ENCODE measurements around the gene GARIN5A. TPM values are rescaled to one million over a fixed set of nuclear protein-coding genes. Genes with fewer than 3 reads are reported as not detected.

GARIN5A gene
- total RNA-seq, 1 donor from 2014 or later = 1.9 TPM

GRCh38 chr19:50513746-50514345 lies 37.2 kb upstream of the GARIN5A start, which contains the start of gene ASPDH:
Gene ASPDH (minus strand): TSS chr19:50513913. CDS start chr19:50513823, 90 bp downstream.
- DNase-seq (ENCODE audit: extremely low spot score, unreplicated experiment) = no peak
- Mint-ChIP-seq H3K4me1 (ENCODE audit: unreplicated experiment) (peaks cover 13% of the 10 kb centered on the region), H3K27me3 (peaks cover 3% of the 10 kb centered on the region), H3K36me3 (no peaks in the 10 kb centered on the region), H3K4me3 (peak within 1 kb of the TSS; percentile 72), H3K9me3 (no peaks in the 10 kb centered on the region), H3K27ac (no peak within 1 kb of the TSS)
- TF ChIP-seq, protein P1, sequence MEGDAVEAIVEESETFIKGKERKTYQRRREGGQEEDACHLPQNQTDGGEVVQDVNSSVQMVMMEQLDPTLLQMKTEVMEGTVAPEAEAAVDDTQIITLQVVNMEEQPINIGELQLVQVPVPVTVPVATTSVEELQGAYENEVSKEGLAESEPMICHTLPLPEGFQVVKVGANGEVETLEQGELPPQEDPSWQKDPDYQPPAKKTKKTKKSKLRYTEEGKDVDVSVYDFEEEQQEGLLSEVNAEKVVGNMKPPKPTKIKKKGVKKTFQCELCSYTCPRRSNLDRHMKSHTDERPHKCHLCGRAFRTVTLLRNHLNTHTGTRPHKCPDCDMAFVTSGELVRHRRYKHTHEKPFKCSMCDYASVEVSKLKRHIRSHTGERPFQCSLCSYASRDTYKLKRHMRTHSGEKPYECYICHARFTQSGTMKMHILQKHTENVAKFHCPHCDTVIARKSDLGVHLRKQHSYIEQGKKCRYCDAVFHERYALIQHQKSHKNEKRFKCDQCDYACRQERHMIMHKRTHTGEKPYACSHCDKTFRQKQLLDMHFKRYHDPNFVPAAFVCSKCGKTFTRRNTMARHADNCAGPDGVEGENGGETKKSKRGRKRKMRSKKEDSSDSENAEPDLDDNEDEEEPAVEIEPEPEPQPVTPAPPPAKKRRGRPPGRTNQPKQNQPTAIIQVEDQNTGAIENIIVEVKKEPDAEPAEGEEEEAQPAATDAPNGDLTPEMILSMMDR (conservative IDR thresholded peaks at IDR 0.05) = no peak

GRCh38 chr19:50512999-50513745 lies 36.5 kb upstream of the GARIN5A start:
- H3K27ac Mint-ChIP-seq = no peak overlapping the region
- no peaks in the 10 kb centered on the region for H3K9me3 Mint-ChIP-seq
- no peak for DNase-seq (ENCODE audit: extremely low spot score, unreplicated experiment)
- H3K4me3 Mint-ChIP-seq = peak overlapping the region; percentile 72
- H3K4me1 Mint-ChIP-seq (ENCODE audit: unreplicated experiment) = peaks cover 18% of the 10 kb centered on the region
- peaks cover 3% of the 10 kb centered on the region for H3K27me3 Mint-ChIP-seq
- H3K36me3 Mint-ChIP-seq = no peaks in the 10 kb centered on the region
- TF ChIP-seq, protein P1 (conservative IDR thresholded peaks at IDR 0.05) = no peak

DNA sequence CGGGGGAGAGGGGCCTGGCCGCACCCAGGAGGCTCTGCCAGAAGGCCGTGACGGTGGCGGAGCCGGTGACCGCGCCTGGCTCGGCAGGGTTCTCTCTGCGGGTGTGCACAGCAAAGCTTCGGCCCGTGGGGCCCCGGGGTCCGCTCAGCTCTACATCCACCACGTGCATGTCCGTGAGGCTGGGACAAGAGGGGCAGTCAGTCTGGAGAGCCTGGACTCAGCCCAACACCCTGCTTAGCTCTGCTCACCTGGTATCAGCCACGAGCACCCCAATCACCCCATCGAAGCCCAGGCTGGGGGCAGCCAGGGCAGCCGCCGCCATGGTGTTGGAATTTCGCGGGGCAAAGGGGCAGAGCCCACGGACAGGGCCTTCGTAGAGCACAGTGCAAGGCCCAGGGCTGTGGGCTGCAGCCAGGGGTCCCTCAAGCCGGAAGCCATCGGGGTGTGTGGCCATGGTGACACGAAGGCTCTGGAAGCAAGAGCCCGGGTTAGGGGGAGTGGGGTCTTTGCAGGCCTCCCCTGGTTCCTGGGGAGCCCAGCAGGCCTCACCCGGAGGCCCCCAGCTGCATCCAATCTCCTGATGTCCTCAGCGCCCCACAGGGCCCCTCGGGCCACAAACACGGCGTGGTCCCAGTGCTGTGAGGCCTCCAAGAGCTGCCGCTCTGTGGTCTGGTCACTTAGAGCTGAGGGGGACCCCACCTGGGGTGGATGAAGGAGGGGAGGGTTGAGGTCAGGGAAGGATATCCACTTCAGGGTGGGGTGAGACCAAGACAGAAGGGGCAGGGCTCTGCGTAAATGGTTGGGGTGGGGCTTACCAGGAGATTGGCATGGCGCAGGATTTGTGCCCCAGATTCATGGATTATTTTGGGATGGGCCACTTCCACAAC lies 35.7 kb upstream of the GARIN5A start:
- peaks cover 18% of the 10 kb centered on the region for H3K4me1 Mint-ChIP-seq (ENCODE audit: unreplicated experiment)
- no peaks in the 10 kb centered on the region for H3K9me3 Mint-ChIP-seq
- TF ChIP-seq, protein P1 (conservative IDR thresholded peaks at IDR 0.05) = no peak
- no peaks in the 10 kb centered on the region for H3K36me3 Mint-ChIP-seq
- H3K27ac Mint-ChIP-seq = no peak overlapping the region
- DNase-seq (ENCODE audit: extremely low spot score, unreplicated experiment) = no peak
- H3K4me3 Mint-ChIP-seq = peak overlapping the region; percentile 96
- peaks cover 3% of the 10 kb centered on the region for H3K27me3 Mint-ChIP-seq

- peaks cover 3% of the 10 kb centered on the region for H3K27me3 Mint-ChIP-seq
- no peaks in the 10 kb centered on the region for H3K9me3 Mint-ChIP-seq
- peak; percentile 98 for DNase-seq (ENCODE audit: extremely low spot score, unreplicated experiment)
- peak within 1 kb of the TSS; percentile 97 for H3K27ac Mint-ChIP-seq
- H3K36me3 Mint-ChIP-seq = no peaks in the 10 kb centered on the region
- H3K4me3 Mint-ChIP-seq = peak within 1 kb of the TSS; percentile 96
- peaks cover 18% of the 10 kb centered on the region for H3K4me1 Mint-ChIP-seq (ENCODE audit: unreplicated experiment)
- TF ChIP-seq, protein P1 (conservative IDR thresholded peaks at IDR 0.05) = no peak
Measured at GRCh38 chr19:50511069-50511822, 34.6 kb upstream of the GARIN5A start, which contains the start of gene JOSD2. Gene JOSD2 (minus strand): TSS chr19:50511191. CDS start chr19:50510431, 760 bp downstream.

DNA sequence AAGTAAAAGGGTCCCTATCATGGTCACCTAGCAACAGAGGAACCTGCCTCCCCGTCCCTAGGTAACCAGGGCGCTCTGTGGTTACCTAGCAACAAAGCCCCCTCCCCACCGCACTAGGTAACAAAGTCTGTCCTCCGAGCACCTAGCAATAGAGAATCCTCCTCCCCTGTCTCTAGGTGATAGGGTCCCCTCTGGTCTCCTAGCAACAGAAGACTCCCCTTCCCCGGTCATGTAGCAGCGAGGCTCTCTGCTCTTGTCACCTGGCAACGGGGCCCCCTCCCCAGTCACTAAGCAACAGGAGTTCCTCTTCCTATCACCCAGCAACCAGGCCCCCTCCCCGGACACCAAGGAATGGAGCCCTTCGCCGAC lies 34.0 kb upstream of the GARIN5A start:
- peaks cover 18% of the 10 kb centered on the region for H3K4me1 Mint-ChIP-seq (ENCODE audit: unreplicated experiment)
- peak overlapping the region; percentile 96 for H3K4me3 Mint-ChIP-seq

More for the DNA sequence above, 34.0 kb upstream of the GARIN5A start:
- H3K36me3 Mint-ChIP-seq = no peaks in the 10 kb centered on the region
- DNase-seq (ENCODE audit: extremely low spot score, unreplicated experiment) = no peak
- TF ChIP-seq, protein P1 (conservative IDR thresholded peaks at IDR 0.05) = no peak
- H3K9me3 Mint-ChIP-seq = no peaks in the 10 kb centered on the region
- peaks cover 3% of the 10 kb centered on the region for H3K27me3 Mint-ChIP-seq
- peak overlapping the region; percentile 97 for H3K27ac Mint-ChIP-seq

All from type B pancreatic cell (in vitro differentiated cells).